Breast epithelium (tissue), 4 donors: Measurements from ENCODE around the gene TMEM253. TPM values are rescaled to one million over a fixed set of nuclear protein-coding genes. Genes with fewer than 3 reads are reported as not detected.
A peak's percentile ranks its signal among the peaks of the same experiment; 100 is the strongest.

ENCODE experiments used
- DNase-seq, 2 donors: peaks; one replicate each; pipeline ENCODE4 v3.0.0-alpha.2; 2019; ENCODE audit warnings: low spot score in 2 of 2
- H3K27ac ChIP-seq, 2 donors: fragments of 200-600 bp; sonication (generic) in 1 of 2; one replicate each; pipeline ENCODE4 v1.5.1; 2016 to 2019; ENCODE audit warnings: mild to moderate bottlenecking in 1 of 2
- H3K27me3 ChIP-seq, 2 donors: fragments of 200-600 bp; sonication (generic) in 1 of 2; one replicate each; pipeline versions ENCODE4 v1.5.1 to v1.6.0; 2017 to 2019; ENCODE audit warnings: control low read depth in 1 of 2, mild to moderate bottlenecking in 1 of 2
- H3K36me3 ChIP-seq: fragments of 200-600 bp; one replicate; pipeline ENCODE4 v1.5.1; 2019
- H3K4me1 ChIP-seq, 2 donors: fragments of 200-600 bp; sonication (generic); one replicate each; pipeline ENCODE4 v1.5.1; 2016 to 2019; ENCODE audit warnings: control low read depth in 1 of 2
- H3K4me3 ChIP-seq, 3 donors: fragments of 200-600 bp; sonication (generic); 1 replicate in 2 of 3; 2 replicates in 1 of 3; pipeline ENCODE4 v1.5.1; 2016 to 2019; ENCODE audit warnings: mild to moderate bottlenecking in 3 of 3, moderate library complexity in 2 of 3
- H3K9me3 ChIP-seq, 2 donors: fragments of 200-600 bp; sonication (generic) in 1 of 2; one replicate each; pipeline ENCODE4 v1.5.1; 2016 to 2019; ENCODE audit warnings: control low read depth in 1 of 2
- CTCF ChIP-seq, 3 donors: fragments of 450-650 bp; IDR thresholded peaks; one replicate each; pipeline ENCODE4 v1.5.1; 2016 to 2017; ENCODE audit warnings: antibody characterized with exemption in 3 of 3, mild to moderate bottlenecking in 3 of 3, moderate library complexity in 3 of 3
- POLR2A ChIP-seq: fragments of 450-650 bp; IDR thresholded peaks from one replicate; pipeline ENCODE4 v1.6.1; 2016; ENCODE audit warnings: antibody characterized with exemption, mild to moderate bottlenecking, moderate library complexity
- POLR2AphosphoS5 ChIP-seq, 3 donors: sonication (generic); formaldehyde crosslinking; IDR thresholded peaks; one replicate each; pipeline ENCODE4 v1.6.1; 2017; ENCODE audit warnings: antibody characterized with exemption in 3 of 3
- intact Hi-C: fragments of 100-400 bp; cut with DNase I; formaldehyde crosslinking; loops from one replicate; pipeline ENCODE4 v1.15.1; 2023; ENCODE audit warnings: low total_unique reads
- total RNA-seq, 3 donors: library from RNA; depleted of rRNA; stranded (reverse); fragments of >200 nt; gene quantifications; one replicate each; pipeline ENCODE4 v1.1.0, GENCODE V29; 2016

Gene TMEM253
- total RNA-seq, 3 donors from 2014 or later = 0.44 to 1.3 (median 0.98) TPM

GRCh38 chr14:21071225-21072030 lies 29.4 kb upstream of the TMEM253 start:
- H3K27me3 ChIP-seq = no peaks in the 10 kb centered on the region
- intact Hi-C loops = no loop called here
- peak overlapping the region; percentile 91 to 92 for H3K27ac ChIP-seq
- H3K9me3 ChIP-seq = no peaks in the 10 kb centered on the region
- H3K36me3 ChIP-seq = no peaks in the 10 kb centered on the region
- peak overlapping the region; percentile 68 to 86 (median 73) for H3K4me3 ChIP-seq
- DNase-seq = peak; percentile 65 to 71
- peaks cover 4 to 17% of the 10 kb centered on the region in 2 donors for H3K4me1 ChIP-seq
- TF ChIP-seq CTCF (IDR thresholded peaks at IDR 0.05) (no peak), POLR2A (no peak), POLR2AphosphoS5 (IDR thresholded peaks at IDR 0.05) (peak in 1 of 3 donors; percentile 33)

GRCh38 chr14:21072031-21072473 lies 28.8 kb upstream of the TMEM253 start:
- peak overlapping the region; percentile 68 to 86 (median 73) for H3K4me3 ChIP-seq
- TF ChIP-seq POLR2A = peak; percentile 13
- no peak for TF ChIP-seq CTCF (IDR thresholded peaks at IDR 0.05)
- TF ChIP-seq POLR2AphosphoS5 (IDR thresholded peaks at IDR 0.05) = peak in 1 of 3 donors; percentile 39
- intact Hi-C loops = no loop called here
- H3K9me3 ChIP-seq = no peaks in the 10 kb centered on the region
- peaks cover 4 to 17% of the 10 kb centered on the region in 2 donors for H3K4me1 ChIP-seq
- peak overlapping the region; percentile 91 to 92 for H3K27ac ChIP-seq
- H3K27me3 ChIP-seq = no peaks in the 10 kb centered on the region
- no peaks in the 10 kb centered on the region for H3K36me3 ChIP-seq
- DNase-seq = no peak

GRCh38 chr14:21072781-21073339 lies 28.0 kb upstream of the TMEM253 start:
- intact Hi-C loops = no loop called here
- Histone ChIP-seq H3K27ac (peak overlapping the region; percentile 91 to 92), H3K27me3 (no peaks in the 10 kb centered on the region), H3K36me3 (no peaks in the 10 kb centered on the region), H3K9me3 (no peaks in the 10 kb centered on the region), H3K4me1 (peaks cover 4 to 17% of the 10 kb centered on the region in 2 donors), H3K4me3 (no peak overlapping the region)
- no peak for DNase-seq
- TF ChIP-seq POLR2AphosphoS5 (IDR thresholded peaks at IDR 0.05) (no peak), POLR2A (no peak), CTCF (IDR thresholded peaks at IDR 0.05) (no peak)

GRCh38 chr14:21073921-21074320 lies 26.9 kb upstream of the TMEM253 start:
- Histone ChIP-seq H3K36me3 (no peaks in the 10 kb centered on the region), H3K9me3 (no peaks in the 10 kb centered on the region), H3K27ac (peak overlapping the region; percentile 59 to 92), H3K4me1 (peaks cover 4 to 12% of the 10 kb centered on the region in 2 donors), H3K4me3 (no peak overlapping the region), H3K27me3 (no peaks in the 10 kb centered on the region)
- no peak for DNase-seq
- intact Hi-C loops = no loop called here
- no peak for TF ChIP-seq POLR2AphosphoS5 (IDR thresholded peaks at IDR 0.05)
- no peak for TF ChIP-seq POLR2A
- no peak for TF ChIP-seq CTCF (IDR thresholded peaks at IDR 0.05)
